NT2/D1 (cell line): ENCODE results near the gene RBM39.
"Not testable (repeated sequence)": the region's sequence is repeated elsewhere in the genome, so short reads cannot be mapped to it uniquely, and the experiment has no call there.

Source experiments
- DNase-seq: peaks from one replicate; pipeline ENCODE4 v3.0.0-alpha.2; 2011; ENCODE audit warnings: low read depth, low spot score
- H3K27me3 ChIP-seq: 2 replicates; pipeline ENCODE4 v1.6.0; 2011; ENCODE audit warnings: mild to moderate bottlenecking; ENCODE audit not compliant: insufficient read length, insufficient read depth
- H3K36me3 ChIP-seq: 2 replicates; pipeline ENCODE4 v1.6.1; 2011; ENCODE audit warnings: mild to moderate bottlenecking, low read length, mixed read lengths; ENCODE audit not compliant: insufficient read depth, insufficient read length
- H3K4me1 ChIP-seq: 2 replicates; pipeline ENCODE4 v1.5.1; 2011; ENCODE audit not compliant: insufficient read depth, insufficient read length
- H3K4me3 ChIP-seq: 2 replicates; pipeline ENCODE4 v1.5.1; 2011; ENCODE audit warnings: low read depth; ENCODE audit not compliant: insufficient read length
- H3K9ac ChIP-seq: 2 replicates; pipeline ENCODE4 v1.6.0; 2011; ENCODE audit warnings: low read depth; ENCODE audit not compliant: insufficient read length
- H3K9me3 ChIP-seq: 2 replicates; pipeline ENCODE4 v1.5.1; 2011; ENCODE audit warnings: mild to moderate bottlenecking, low read length; ENCODE audit not compliant: insufficient read depth
- SUZ12 ChIP-seq: IDR thresholded peaks from 2 replicates; pipeline ENCODE4 v1.6.1; 2011; ENCODE audit not compliant: insufficient read length, insufficient read depth; ENCODE audit errors: extremely low read depth
- YY1 ChIP-seq: IDR thresholded peaks from 2 replicates; pipeline ENCODE4 v1.6.1; 2011; ENCODE audit not compliant: insufficient read length, insufficient read depth
- ZNF274 ChIP-seq: IDR thresholded peaks from 2 replicates; pipeline ENCODE4 v1.6.1; 2011; ENCODE audit warnings: mild to moderate bottlenecking, low read depth, low read length

The RBM39 gene

GRCh38 chr20:35720165-35721123 is 21.6 kb downstream of the RBM39 start:
- no peak for DNase-seq
- TF ChIP-seq YY1, result no peak
- Histone ChIP-seq H3K36me3 (peaks cover 93% of the 10 kb centered on the region), H3K4me3 (no peak overlapping the region), H3K9ac (no peak overlapping the region), H3K9me3 (no peaks in the 10 kb centered on the region), H3K4me1 (peaks cover 3% of the 10 kb centered on the region), H3K27me3 (no peaks in the 10 kb centered on the region)

GRCh38 chr20:35719717-35720116 is 22.3 kb downstream of the RBM39 start:
- Histone ChIP-seq H3K27me3 (no peaks in the 10 kb centered on the region), H3K4me1 (no peaks in the 10 kb centered on the region), H3K36me3 (peaks cover 93% of the 10 kb centered on the region), H3K4me3 (no peak overlapping the region), H3K9me3 (no peaks in the 10 kb centered on the region), H3K9ac (no peak overlapping the region)
- no peak for TF ChIP-seq ZNF274
- no peak for TF ChIP-seq SUZ12
- TF ChIP-seq YY1, result no peak
- DNase-seq, result no peak

- no peaks in the 10 kb centered on the region for H3K9me3 ChIP-seq
- no peak overlapping the region for H3K9ac ChIP-seq
- H3K27me3 ChIP-seq, result no peaks in the 10 kb centered on the region
- no peak overlapping the region for H3K4me3 ChIP-seq
- no peaks in the 10 kb centered on the region for H3K4me1 ChIP-seq
- TF ChIP-seq SUZ12 (no peak), YY1 (no peak), ZNF274 (no peak)
- H3K36me3 ChIP-seq, result peaks cover 93% of the 10 kb centered on the region
- no peak for DNase-seq
Measured at GRCh38 chr20:35718972-35719635, 23.0 kb downstream of the RBM39 start.

DNA sequence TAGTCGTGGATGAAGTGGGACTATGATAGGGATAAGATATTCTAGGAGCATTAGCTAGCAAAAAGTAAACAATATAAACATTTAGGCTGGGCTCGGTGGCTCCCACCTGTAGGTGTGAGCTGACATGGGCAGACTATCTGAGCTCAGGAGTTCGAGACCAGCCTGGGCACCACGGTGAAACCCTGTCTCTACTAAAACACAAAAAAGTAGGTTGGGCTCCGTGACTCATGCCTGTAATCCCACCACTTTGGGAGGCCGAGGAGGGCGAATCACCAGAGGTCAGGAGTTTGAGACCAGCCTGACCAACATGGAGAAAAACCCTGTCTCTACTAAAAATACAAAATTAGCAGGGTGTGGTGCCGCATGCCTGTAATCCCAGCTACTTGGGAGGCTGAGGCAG is 23.7 kb downstream of the RBM39 start:
- peaks cover 94% of the 10 kb centered on the region for H3K36me3 ChIP-seq

GRCh38 chr20:35716330-35716729 is 25.7 kb downstream of the RBM39 start:
- no peak overlapping the region for H3K9ac ChIP-seq

More for the DNA sequence above, 23.7 kb downstream of the RBM39 start:
- not testable (repeated sequence) for DNase-seq, H3K9ac ChIP-seq, H3K4me1 ChIP-seq, H3K4me3 ChIP-seq, H3K27me3 ChIP-seq, H3K9me3 ChIP-seq

GRCh38 chr20:35715652-35716051 is 26.4 kb downstream of the RBM39 start:
- peaks cover 92% of the 10 kb centered on the region for H3K36me3 ChIP-seq
- no peak for TF ChIP-seq YY1
- no peak for TF ChIP-seq SUZ12
- TF ChIP-seq ZNF274, result no peak
- H3K9me3 ChIP-seq, result no peaks in the 10 kb centered on the region
- no peak overlapping the region for H3K4me3 ChIP-seq
- H3K9ac ChIP-seq, result no peak overlapping the region
- H3K27me3 ChIP-seq, result no peaks in the 10 kb centered on the region
- no peaks in the 10 kb centered on the region for H3K4me1 ChIP-seq
- DNase-seq, result no peak

More at GRCh38 chr20:35716330-35716729, 25.7 kb downstream of the RBM39 start:
- no peak for DNase-seq
- H3K4me1 ChIP-seq, result no peaks in the 10 kb centered on the region
- H3K27me3 ChIP-seq, result no peaks in the 10 kb centered on the region
- peaks cover 92% of the 10 kb centered on the region for H3K36me3 ChIP-seq
- no peak overlapping the region for H3K4me3 ChIP-seq
- TF ChIP-seq YY1 (no peak), ZNF274 (no peak), SUZ12 (no peak)
- no peaks in the 10 kb centered on the region for H3K9me3 ChIP-seq

DNA sequence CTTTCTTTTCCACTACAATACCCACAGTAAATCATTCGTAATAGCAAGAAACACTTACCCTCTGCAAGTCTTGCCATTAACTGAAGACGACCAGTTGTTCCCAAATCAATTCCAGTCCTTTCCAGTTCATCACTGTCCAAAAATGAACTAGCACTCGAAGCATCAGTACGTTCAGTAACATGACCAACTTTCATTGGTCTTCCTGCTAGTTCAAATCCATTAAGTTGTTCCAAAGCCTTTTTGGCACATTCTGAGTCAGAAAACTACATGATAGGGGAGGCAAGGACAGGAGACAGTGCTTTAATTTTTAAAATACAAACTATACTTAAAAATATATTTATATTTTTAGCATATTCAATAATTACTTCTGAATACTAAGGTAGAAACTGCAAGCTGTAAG is 27.9 kb downstream of the RBM39 start:
- no peaks in the 10 kb centered on the region for H3K9me3 ChIP-seq
- no peak for DNase-seq
- no peaks in the 10 kb centered on the region for H3K4me1 ChIP-seq
- no peak for TF ChIP-seq SUZ12
- TF ChIP-seq YY1, result no peak
- no peak for TF ChIP-seq ZNF274
- H3K4me3 ChIP-seq, result no peak overlapping the region
- H3K9ac ChIP-seq, result no peak overlapping the region
- H3K36me3 ChIP-seq, result peaks cover 92% of the 10 kb centered on the region
- H3K27me3 ChIP-seq, result no peaks in the 10 kb centered on the region

DNA sequence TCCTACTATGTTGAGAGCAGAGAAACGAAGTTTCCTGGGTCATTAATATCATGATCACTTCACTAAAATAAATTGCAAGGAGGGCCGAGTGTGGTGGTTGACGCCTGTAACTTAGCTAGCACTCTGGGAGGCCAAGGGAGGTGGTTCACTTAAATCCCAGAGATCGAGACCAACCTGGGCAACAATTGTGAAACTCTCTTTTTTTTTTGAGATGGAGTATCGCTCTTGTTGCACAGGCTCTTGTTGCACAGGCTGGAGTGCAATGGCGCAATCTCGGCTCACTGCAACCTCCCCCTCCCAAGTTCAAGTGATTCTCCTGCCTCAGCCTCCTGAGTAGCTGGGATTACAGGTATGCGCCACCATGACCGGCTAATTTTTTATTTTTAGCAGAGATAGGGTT is 28.9 kb downstream of the RBM39 start:
- H3K9ac ChIP-seq, H3K27me3 ChIP-seq, H3K4me1 ChIP-seq, DNase-seq, H3K4me3 ChIP-seq, H3K9me3 ChIP-seq: not testable (repeated sequence)
- peaks cover 93% of the 10 kb centered on the region for H3K36me3 ChIP-seq
